COLO668 (cell line): ENCODE results near the gene MBLAC1.

Experiments used
- DNase-seq: peaks from one replicate; lab custom pipeline; 2025; ENCODE audit not compliant: unreplicated experiment; lab: John Stamatoyannopoulos, UW

The MBLAC1 gene

GRCh38 chr7:100152937-100153666 is 26.3 kb downstream of the MBLAC1 start:
- no peak for DNase-seq

DNA sequence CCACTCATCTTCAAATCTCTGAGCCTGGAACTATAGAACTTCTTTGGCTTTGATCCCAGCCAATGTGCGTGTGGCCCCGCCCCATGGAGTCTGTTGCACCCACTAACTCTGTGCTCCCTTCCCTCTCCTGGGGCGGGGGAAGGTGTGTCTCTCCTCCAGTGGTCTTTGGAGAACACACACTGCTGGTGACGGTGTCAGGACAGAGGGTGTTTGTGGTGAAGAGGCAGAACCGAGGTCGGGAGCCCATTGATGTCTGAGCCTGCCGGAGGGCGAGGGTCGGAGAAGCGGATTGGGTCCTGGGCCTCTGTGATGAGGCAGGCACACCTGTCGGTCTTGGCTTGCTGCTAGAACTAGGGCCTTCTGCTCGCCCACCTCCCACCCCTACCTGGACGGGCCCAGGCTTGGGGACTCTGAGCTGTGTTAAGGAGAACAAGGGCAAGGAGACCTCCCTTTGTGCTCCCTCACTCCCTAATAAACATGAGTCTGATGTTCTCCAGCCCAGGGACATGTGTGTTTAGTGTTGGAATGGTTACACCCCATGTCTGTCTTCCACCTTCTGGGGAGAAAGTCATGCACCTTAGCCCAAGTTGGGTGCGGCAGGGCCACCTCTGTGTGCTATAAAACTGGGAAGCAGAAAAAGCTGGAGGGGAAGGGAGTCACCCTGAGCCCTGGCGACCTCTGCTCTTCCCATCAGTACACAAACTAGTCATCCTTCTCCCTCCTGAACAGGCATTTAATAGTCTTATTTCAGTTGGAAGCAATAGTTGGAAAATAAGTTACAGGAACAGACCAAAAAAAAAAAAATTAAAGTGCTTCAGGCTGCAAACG is 27.2 kb downstream of the MBLAC1 start:
- DNase-seq: no peak

GRCh38 chr7:100154651-100155491 is 28.1 kb downstream of the MBLAC1 start:
- no peak for DNase-seq

DNA sequence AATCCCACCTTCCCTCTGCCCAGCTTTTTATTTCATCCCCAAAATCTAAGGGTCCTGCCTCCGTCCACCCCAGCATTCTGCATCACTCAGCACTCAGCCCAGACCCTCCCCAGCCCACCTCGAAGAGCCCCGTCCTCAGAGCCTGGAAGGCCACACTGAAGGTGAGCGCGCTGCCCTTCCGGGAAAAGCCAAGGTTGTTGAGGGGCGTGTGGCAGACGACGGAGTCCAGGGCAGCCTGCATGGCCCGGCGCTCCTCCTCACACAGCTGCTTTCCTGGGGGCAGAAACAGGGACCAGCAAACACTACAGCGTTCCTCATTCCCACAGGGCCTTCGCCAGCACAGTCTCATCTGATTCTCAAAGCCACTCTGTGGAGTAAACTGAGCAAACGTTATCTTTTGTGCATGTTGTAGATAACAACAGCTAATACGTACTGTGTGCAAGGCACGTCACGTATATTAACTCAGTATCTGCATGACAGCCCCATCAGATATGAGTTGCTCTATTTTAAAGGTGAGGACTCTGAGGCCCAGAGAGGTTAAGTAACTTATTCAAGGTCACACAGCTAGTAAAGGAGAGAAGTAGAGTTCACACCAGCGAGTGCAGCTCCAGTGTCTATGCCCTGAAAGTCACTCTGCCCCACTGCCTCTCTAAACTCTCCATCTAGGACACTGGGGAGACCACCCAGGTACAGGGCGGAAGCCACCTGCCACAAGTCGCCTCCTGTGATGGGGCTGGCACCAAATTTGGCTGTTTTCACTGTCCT is 29.0 kb downstream of the MBLAC1 start:
- no peak for DNase-seq

GRCh38 chr7:100156331-100157068 is 29.7 kb downstream of the MBLAC1 start:
- no peak for DNase-seq

DNA sequence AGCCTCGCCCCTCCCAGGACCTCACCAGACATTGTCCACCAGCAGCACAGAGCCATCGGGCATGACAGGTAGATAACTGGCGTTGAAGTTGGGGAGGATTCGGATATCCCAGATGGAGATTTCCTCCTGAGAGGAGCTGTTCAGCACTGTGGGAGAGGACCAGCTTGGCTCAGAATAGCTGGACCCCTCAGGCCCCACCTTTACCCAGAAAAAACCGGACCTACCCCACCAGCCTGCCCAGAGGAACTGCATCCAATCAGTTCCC is 30.2 kb downstream of the MBLAC1 start:
- no peak for DNase-seq

DNA sequence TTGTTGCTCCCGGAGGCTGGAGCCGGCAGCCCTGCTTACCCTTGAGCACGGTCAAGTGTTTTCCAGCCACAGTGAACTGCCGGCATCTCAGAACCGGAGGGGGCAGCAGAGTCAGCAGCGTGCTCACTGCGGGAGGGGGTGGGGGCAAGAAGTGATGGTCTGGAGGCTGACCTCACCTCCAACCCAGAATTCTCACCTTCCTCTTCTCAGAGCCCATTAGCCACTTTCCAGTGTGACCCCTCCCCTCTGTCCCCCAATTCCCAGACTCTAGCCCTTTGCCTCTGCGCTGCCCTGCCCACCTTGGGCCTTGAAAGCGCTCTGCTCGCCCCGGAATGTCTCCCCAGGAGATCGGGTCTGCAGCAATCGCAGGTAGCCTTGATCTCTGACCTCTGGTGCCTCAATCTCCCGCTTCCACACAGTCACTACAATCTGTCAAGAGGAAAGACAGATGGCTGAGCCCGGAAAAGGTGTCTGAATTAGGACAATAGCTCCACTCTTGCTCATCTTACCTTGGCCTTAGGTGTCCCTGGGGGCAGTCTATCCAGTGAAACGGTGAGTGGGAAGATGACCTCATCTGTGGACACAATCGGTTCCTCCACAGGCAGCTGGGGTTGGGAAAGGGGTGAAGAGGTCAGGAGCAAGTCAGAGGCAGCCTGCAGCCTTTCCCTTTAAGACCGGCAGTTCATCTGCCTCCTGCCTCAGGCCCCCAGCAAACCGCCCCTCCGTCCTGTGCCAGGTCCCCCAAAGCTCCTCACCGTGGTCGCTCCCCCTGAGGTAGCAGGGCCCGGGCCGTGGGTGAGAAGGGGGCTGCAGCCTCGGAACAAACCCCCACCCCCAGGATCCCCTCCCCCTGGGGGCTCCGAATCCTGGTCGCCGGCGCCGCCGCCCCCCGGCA is 30.8 kb downstream of the MBLAC1 start:
- peak; percentile 59 for DNase-seq

- DNase-seq: peak; percentile 90
These were observed 31.7 kb downstream of the MBLAC1 start, which contains the start of gene TRAPPC14 for GRCh38 chr7:100158229-100159098. Gene TRAPPC14, minus strand, starts transcription at chr7:100158723. Its CDS starts 224 bp downstream, at chr7:100158499.

- no peak for DNase-seq
These were observed 32.4 kb downstream of the MBLAC1 start for GRCh38 chr7:100159099-100159623.

DNA sequence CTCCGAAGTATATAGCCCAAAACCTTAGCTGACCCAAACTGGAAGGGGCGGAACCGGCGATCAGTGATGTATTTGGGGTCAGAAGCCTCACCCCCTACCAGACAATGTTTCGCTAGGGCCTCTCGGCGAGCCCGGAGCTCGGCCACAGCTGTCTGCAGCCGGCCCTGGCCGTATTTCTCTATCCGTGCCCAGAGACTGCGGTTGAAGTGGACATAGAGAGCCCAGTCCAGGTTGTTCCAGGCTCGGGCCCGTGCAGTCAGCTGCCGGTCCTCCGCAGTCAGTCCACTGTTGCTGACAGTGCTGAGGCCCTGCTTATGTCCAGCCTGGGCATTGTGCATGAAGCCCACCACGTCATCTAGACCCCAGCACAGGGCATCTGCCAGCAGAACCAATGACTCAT is 33.3 kb downstream of the MBLAC1 start:
- DNase-seq: no peak

DNA sequence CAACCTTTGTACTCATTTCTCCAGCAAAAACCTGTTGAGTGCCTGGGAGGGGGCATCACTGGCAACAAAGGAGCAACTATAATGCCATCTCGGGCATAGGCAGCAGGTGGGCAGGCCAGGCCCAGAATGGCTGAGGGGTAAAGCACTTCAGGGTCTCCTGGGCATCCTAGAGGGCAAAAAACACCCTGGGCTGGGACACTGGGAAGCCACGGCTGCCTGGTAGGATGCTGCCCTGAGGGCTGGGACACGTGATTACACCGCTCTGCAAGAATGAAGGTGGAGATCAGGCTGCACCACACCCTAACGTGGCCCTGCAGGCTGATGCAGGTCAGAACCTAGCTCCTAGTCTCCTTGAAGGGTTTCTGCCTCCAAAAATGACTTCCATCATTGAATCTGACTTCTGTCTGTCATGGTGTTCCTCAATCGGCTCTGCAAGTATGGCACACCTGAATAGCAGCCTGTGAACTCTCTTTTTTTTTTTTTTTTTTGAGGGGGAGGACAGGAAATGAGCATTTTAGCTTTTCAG is 36.3 kb downstream of the MBLAC1 start:
- peak; percentile 48 for DNase-seq

DNA sequence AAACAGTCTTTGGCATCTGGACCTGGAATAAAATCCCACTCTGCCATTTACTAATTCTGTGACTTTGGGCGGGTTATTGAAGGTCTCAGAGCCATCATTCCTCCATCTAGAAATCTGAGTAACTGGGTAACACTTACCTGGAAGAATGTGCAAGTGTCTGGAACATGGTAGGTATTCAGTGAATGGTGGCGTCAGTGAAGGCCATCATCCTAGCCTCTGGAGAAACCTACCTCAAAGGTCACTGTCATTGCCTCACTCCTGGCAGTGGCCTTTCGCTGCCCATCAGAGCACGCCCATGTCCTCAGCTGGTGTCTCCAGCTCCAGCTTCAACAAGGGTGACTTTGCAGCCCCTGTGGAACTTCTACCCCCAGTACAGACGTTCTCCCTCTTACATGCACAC is 37.1 kb downstream of the MBLAC1 start:
- DNase-seq: no peak

GRCh38 chr7:100166317-100166940 is 39.7 kb downstream of the MBLAC1 start:
- DNase-seq: no peak

DNA sequence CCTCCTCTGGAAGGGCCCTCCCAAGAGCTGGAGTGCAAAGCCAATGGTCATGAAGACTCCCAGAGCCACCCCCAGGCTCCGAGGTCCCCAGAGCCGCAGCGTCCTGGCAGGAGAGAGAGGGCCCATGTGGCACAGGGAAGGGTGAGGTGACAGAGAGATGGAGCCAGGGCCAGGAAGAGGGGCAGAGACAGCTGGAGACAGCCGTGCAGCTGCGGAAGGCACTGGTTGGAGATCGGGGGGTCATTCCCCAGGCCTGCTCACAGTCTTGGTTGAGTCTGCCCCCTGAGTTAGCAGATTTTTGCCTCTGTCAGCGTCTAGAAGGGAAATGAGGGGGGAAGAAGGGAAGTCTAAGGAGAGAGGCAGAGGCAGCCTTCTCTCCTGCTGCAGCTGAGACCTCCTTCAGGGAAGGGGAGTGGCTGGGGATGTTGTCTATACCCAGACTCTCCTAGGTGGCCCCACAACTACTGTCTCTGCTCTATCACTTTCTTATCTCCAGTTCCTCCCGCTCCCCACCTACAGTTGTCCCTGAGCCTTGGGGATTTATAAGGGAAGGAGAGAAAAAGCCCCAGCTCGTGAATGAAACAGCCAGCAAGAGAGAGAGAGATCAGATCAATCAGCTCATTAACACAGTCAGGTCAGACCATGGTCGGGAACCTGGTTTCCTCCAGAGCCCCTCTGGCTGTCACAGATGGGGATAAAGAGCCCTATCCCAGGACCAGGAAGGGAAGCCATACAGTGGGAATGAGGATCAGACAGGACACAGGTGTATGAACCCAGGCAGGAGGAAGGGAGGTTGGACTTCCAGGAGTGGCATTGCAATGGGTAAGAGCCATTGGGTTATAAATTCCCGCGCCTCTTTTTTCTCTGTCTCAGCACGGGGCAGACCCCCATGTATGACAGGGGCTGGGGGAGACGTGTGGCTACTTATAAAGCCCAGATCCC is 40.5 kb downstream of the MBLAC1 start:
- no peak for DNase-seq

DNA sequence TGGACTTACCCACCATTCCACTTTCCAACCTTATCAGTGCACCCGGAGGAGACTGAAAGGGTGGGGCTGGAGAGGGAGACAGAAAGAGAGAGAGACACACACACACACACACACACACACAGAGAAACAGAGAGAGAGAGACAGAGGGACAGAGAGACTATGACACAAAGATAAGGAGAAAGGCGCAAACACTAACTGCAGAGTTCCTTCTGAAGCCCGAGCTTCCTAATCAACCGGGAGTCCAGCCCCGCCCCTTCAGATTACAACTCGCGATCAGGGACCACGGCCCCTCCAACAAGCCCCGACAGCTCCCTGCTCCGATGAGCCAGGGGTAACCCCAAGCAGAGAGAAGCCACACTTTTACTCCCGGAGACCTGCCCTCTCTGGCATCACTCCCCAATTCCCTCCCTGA is 41.2 kb downstream of the MBLAC1 start:
- DNase-seq: peak; percentile 7

DNA sequence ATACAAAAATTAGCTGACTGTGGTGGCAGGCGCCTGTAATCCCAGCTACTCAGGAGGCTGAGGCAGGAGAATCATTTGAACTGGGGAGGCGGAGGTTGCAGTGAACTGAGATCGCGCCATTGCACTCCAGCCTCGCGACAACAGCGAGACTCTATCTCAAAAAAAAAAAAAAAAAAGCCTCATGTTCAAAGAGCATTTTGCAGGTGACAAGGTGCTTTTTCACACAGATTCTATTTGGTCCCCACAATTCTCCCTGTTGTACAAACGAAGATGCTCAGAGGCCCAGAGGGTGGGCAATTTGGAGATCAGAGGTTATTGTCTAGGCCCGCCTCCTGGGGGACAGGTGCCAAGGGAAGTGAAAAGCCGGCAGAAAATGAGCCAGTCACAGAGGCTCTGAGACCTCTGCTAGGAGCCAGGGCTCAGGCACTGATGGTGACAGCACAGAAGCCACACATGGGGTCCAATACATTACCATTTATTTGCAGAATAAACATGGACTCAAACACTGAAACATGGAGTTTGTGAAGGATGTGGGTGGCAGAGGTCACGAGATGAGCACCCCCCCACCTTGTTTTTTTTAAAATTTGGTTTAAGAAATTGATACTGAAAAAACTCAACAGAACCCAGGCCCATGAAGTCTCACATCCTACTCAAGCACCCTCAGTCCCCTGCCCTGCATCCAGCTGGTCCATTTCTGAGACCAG is 42.5 kb downstream of the MBLAC1 start:
- no peak for DNase-seq
